Measurements from ENCODE around the gene KRT33A.

Gene KRT33A

GRCh38 chr17:41311111-41311510 is 39.5 kb downstream of the KRT33A start:
- in situ Hi-C loops (cut with MboI; ENCODE audit: low pct_unique_long_range_greater_than_20kb, low sequenced_read_pairs) = loop anchor here (25.0 kb wide), 1 partner anchor 399 kb away; no protein-coding TSS in a partner anchor
- no peak for DNase-seq

DNA sequence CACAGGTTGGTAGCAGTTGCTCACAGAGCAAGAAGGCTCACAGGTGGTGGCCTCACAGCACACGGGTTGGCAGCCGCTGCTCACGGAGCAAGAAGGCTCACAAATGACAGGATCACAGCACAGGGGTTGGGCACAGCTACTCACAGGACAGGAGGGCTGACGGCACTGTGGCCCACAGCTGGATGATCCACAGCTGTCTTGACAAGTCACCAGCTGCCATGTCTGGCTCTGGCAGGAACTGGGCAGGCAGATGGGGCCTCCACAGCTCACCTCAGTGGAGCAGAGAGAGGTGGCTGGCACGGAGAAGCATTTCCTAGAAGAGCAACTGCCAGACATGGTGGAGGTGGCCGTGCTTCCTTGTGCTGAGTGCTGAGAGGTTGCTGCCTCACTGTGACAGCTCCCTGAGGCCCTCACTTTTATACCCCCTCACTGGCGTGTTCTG is 41.7 kb downstream of the KRT33A start, which contains the start of gene KRTAP16-1:
TSS of gene KRTAP16-1 (minus strand) at position 392 of the 442 bp plus-strand sequence. CDS start at position 336, 56 bp downstream.
- no peak for DNase-seq
- in situ Hi-C loops (cut with MboI; ENCODE audit: low pct_unique_long_range_greater_than_20kb, low sequenced_read_pairs) = loop anchor here (25.0 kb wide), 1 partner anchor 397 kb away; no protein-coding TSS in a partner anchor

GRCh38 chr17:41308251-41308917 is 42.2 kb downstream of the KRT33A start:
- DNase-seq = no peak

DNA sequence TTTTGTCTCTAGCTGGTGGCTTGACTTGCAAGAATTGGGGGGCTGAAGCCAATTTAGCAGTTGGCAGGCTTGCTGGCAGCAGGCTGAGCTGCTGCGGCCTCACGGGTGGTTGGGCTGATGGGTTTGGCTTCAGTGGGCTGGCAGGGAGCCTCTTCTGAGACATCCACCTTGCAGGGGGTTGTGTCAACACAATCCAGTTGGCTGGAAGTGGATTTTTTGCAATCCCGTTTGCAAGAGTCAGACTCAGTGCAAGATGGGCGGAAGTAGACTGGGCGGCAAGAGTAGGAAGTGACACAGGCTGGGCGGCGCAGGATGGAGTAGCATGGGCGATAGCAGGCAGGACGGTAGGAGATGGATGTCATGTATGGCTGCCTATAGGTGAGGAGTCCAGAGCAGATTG is 43.0 kb downstream of the KRT33A start:
- no peak for DNase-seq
- in situ Hi-C loops (cut with MboI; ENCODE audit: low pct_unique_long_range_greater_than_20kb, low sequenced_read_pairs) = loop anchor here (25.0 kb wide), 1 partner anchor 395 kb away; no protein-coding TSS in a partner anchor

More at GRCh38 chr17:41308251-41308917, 42.2 kb downstream of the KRT33A start:
- in situ Hi-C loops (cut with MboI; ENCODE audit: low pct_unique_long_range_greater_than_20kb, low sequenced_read_pairs) = loop anchor here (25.0 kb wide), 1 partner anchor 396 kb away; no protein-coding TSS in a partner anchor

DNA sequence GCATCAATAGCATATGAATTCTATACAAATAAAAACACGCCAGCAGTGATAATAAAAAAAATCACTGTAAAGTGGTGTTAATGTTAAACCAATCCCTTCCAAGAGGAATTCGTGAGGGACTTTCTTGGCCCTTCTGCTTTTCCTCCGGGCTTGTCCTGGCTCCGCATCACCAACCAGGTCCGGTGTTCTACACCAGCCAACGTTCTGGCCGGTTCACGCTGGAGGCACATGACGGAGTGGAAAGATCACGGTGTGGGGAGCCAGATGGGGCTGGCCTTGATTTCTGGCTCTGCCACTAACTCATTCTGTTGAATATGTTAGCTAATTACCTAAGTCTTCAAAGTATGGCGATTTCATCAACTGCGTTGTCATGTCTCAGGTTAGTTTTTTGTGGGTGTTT is 46.5 kb downstream of the KRT33A start:
- in situ Hi-C loops (cut with MboI; ENCODE audit: low pct_unique_long_range_greater_than_20kb, low sequenced_read_pairs) = loop anchor here (25.0 kb wide), 1 partner anchor 392 kb away; no protein-coding TSS in a partner anchor
- no peak for DNase-seq

DNA sequence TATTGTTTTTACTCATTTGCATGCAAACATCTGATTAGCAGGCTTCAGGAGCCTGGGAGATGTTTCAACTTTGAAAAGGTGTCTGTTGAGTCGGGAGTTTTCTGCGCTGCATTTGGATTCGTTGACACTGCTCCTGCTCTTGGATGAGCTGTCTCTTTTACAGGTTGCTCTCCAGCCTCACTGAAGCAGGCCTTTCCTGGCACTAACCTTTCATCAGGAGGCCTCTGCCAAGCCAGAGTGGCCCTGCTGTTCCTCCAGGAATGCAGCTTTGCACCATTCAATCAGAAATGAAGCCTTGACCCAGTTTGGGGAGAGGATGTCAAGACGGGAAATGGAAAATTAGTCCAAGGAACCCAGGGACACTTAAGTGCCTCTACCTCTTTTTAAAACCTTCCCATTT is 47.6 kb downstream of the KRT33A start:
- no peak for DNase-seq
- in situ Hi-C loops (cut with MboI; ENCODE audit: low pct_unique_long_range_greater_than_20kb, low sequenced_read_pairs) = loop anchor here (25.0 kb wide), 1 partner anchor 391 kb away; no protein-coding TSS in a partner anchor

GRCh38 chr17:41301916-41302901 is 48.4 kb downstream of the KRT33A start, which contains the start of gene KRTAP29-1:
KRTAP29-1 (minus strand) TSS chr17:41302851; CDS start chr17:41302851, 0 bp downstream.
- in situ Hi-C loops (cut with MboI; ENCODE audit: low pct_unique_long_range_greater_than_20kb, low sequenced_read_pairs) = loop anchor here (25.0 kb wide), 1 partner anchor 390 kb away; no protein-coding TSS in a partner anchor
- no peak for DNase-seq

DNA sequence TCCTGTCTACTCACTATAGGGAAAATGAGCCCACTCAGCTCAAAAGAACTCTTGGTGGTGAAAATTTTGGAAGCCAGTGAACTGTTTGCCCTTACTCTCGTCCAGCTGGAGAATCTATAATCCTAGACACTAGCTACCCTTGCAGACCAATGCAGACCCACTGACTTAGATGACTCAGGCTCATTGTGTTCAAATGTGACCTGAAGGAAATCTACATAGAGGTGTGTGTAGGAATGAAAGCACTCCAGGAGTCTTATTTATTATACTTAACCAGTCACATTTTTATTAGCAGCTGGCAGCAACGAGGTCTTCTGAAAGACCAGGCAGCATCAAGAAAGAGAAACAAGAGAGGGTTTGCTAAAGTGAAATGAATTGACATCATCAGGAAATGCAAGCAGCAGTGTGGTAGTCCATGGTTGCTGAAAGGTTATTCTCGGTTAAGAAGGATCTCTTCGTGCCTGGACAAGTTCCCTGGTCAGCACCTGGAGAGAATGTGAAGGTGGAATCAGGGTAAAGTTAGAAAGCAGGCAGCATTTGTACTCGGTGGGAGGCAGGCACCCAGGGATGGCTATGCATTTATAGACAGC is 49.3 kb downstream of the KRT33A start:
- in situ Hi-C loops (cut with MboI; ENCODE audit: low pct_unique_long_range_greater_than_20kb, low sequenced_read_pairs) = loop anchor here (25.0 kb wide), 1 partner anchor 389 kb away; no protein-coding TSS in a partner anchor
- no peak for DNase-seq

GRCh38 chr17:41298458-41299135 is 52.0 kb downstream of the KRT33A start:
- DNase-seq = no peak
- in situ Hi-C loops (cut with MboI; ENCODE audit: low pct_unique_long_range_greater_than_20kb, low sequenced_read_pairs) = no loop called here

DNA sequence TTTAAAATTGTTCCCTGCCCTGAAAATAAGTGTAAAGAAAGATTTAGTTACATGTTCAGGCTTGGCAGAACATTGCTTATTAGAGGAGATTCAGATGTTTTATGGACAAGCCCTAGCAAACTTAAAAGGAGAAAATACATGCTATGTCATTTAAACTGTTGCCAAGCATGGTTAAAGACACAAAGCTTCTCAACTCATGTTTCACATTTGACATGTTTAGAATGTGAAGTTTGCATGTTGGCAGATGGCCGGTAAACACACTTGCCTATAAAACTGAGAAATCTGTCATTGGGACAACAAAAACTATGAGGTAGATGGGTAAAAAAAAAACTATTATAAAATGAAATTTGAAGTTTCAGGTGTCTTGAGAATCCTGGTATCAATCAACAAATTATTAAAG is 53.8 kb downstream of the KRT33A start:
- no peak for DNase-seq
- in situ Hi-C loops (cut with MboI; ENCODE audit: low pct_unique_long_range_greater_than_20kb, low sequenced_read_pairs) = no loop called here
